BLaER1 treated with 17β-estradiol and CSF1 and Interleukin-3, amounts not matched to agents 10 nM and 100 nM (cell line): ENCODE measurements around the gene SPATA20.
A peak's percentile ranks its signal among the peaks of the same experiment; 100 is the strongest.

Experiments used
- H3K27ac ChIP-seq, 11 experiments: shearing (Covaris generic); formaldehyde crosslinking; 2 replicates each; pipeline ENCODE4 v1.8.1; 2022
- H3K27me3 ChIP-seq, 11 experiments: shearing (Covaris generic); formaldehyde crosslinking; 2 replicates each; pipeline ENCODE4 v1.8.1; 2022
- H3K36me3 ChIP-seq, 11 experiments: shearing (Covaris generic); formaldehyde crosslinking; 2 replicates each; pipeline ENCODE4 v1.8.1; 2022
- H3K4me1 ChIP-seq, 10 experiments: shearing (Covaris generic); formaldehyde crosslinking; 2 replicates each; pipeline ENCODE4 v1.8.1; 2022
- H3K4me2 ChIP-seq, 11 experiments: shearing (Covaris generic); formaldehyde crosslinking; 2 replicates each; pipeline ENCODE4 v1.8.1; 2022
- H3K4me3 ChIP-seq, 10 experiments: shearing (Covaris generic); formaldehyde crosslinking; 2 replicates each; pipeline ENCODE4 v1.8.1; 2022
- H3K9ac ChIP-seq, 11 experiments: shearing (Covaris generic); formaldehyde crosslinking; 2 replicates each; pipeline ENCODE4 v1.8.1; 2022
- H3K9me3 ChIP-seq, 11 experiments: shearing (Covaris generic); formaldehyde crosslinking; replicated peaks in 1 of 11; 2 replicates each; pipeline ENCODE4 v1.8.1; 2022
- H4K20me1 ChIP-seq, 11 experiments: shearing (Covaris generic); formaldehyde crosslinking; 2 replicates each; pipeline ENCODE4 v1.8.1; 2022
- Cebpa-rat ChIP-seq, 11 experiments: shearing (Covaris generic); IDR thresholded peaks; 2 replicates each; pipeline ENCODE4 v1.8.1; 2022

SPATA20 gene

GRCh38 chr17:50547035-50547735 is at the start of gene SPATA20:
SPATA20 (plus strand) TSS chr17:50547174; CDS start chr17:50547209, 35 bp downstream.
- H3K36me3 ChIP-seq = no peaks in the 10 kb centered on the region
- peak within 1 kb of the TSS; percentile 64 to 83 (median 79) for H3K9ac ChIP-seq
- peak within 1 kb of the TSS; percentile 51 to 72 (median 60) for H3K4me3 ChIP-seq
- no peaks in the 10 kb centered on the region for H3K27me3 ChIP-seq
- TF ChIP-seq Cebpa-rat (IDR thresholded peaks at IDR 0.05) = no peak
- H3K4me2 ChIP-seq = peak within 1 kb of the TSS; percentile 83 to 93 (median 90)
- no peaks in the 10 kb centered on the region for H3K9me3 ChIP-seq
- peaks cover 21 to 45% (median 24%) of the 10 kb centered on the region in 10 experiments for H3K4me1 ChIP-seq
- H4K20me1 ChIP-seq = 0 out of 22 replicates have a peak, but pooled peaks cover 0 to 5% (median 0%) of the 10 kb centered on the region in 11 experiments
- H3K27ac ChIP-seq = peak within 1 kb of the TSS in 10 of 11 experiments; percentile 41 to 82 (median 64); a peak in 19 of 22 replicates

GRCh38 chr17:50498021-50498874 is 48.7 kb upstream of the SPATA20 start:
- TF ChIP-seq Cebpa-rat (IDR thresholded peaks at IDR 0.05) = no peak

GRCh38 chr17:50499270-50499669 is 47.7 kb upstream of the SPATA20 start:
- Histone ChIP-seq H3K4me1 (peaks cover 0 to 18% (median 9%) of the 10 kb centered on the region in 10 experiments; a peak in 15 of 20 replicates), H3K9me3 (0 out of 22 replicates have a peak, but pooled peaks cover 0 to 5% (median 0%) of the 10 kb centered on the region in 11 experiments), H4K20me1 (no peaks in the 10 kb centered on the region), H3K36me3 (no peaks in the 10 kb centered on the region), H3K27ac (no peak overlapping the region), H3K4me2 (no peak overlapping the region), H3K9ac (no peak overlapping the region), H3K27me3 (no peaks in the 10 kb centered on the region), H3K4me3 (no peak overlapping the region)
- TF ChIP-seq Cebpa-rat (IDR thresholded peaks at IDR 0.05) = no peak

More at GRCh38 chr17:50498021-50498874, 48.7 kb upstream of the SPATA20 start:
- no peak overlapping the region for H3K27ac ChIP-seq
- 0 out of 22 replicates have a peak, but pooled peaks cover 0 to 5% (median 0%) of the 10 kb centered on the region in 11 experiments for H3K9me3 ChIP-seq
- no peak overlapping the region for H3K9ac ChIP-seq
- no peak overlapping the region for H3K4me3 ChIP-seq
- no peak overlapping the region for H3K4me2 ChIP-seq
- H3K27me3 ChIP-seq = no peaks in the 10 kb centered on the region
- H3K36me3 ChIP-seq = no peaks in the 10 kb centered on the region
- H3K4me1 ChIP-seq = peaks cover 0 to 8% (median under 1%) of the 10 kb centered on the region in 10 experiments; a peak in 7 of 20 replicates
- no peaks in the 10 kb centered on the region for H4K20me1 ChIP-seq

- no peak overlapping the region for H3K4me3 ChIP-seq
- no peaks in the 10 kb centered on the region for H3K27me3 ChIP-seq
- TF ChIP-seq Cebpa-rat (IDR thresholded peaks at IDR 0.05) = no peak
- H3K9ac ChIP-seq = no peak overlapping the region
- H3K27ac ChIP-seq = no peak overlapping the region
- H3K36me3 ChIP-seq = no peaks in the 10 kb centered on the region
- peaks cover 0 to 22% (median 13%) of the 10 kb centered on the region in 10 experiments; a peak in 15 of 20 replicates for H3K4me1 ChIP-seq
- H3K9me3 ChIP-seq = 0 out of 22 replicates have a peak, but pooled peaks cover 0 to 5% (median 0%) of the 10 kb centered on the region in 11 experiments
- no peak overlapping the region for H3K4me2 ChIP-seq
- H4K20me1 ChIP-seq = no peaks in the 10 kb centered on the region
Observed at GRCh38 chr17:50499721-50500120, 47.3 kb upstream of the SPATA20 start.

GRCh38 chr17:50501054-50501453 is 45.9 kb upstream of the SPATA20 start:
- Histone ChIP-seq H3K9me3 (0 out of 22 replicates have a peak, but pooled peaks cover 0 to 5% (median 0%) of the 10 kb centered on the region in 11 experiments), H4K20me1 (no peaks in the 10 kb centered on the region), H3K4me1 (peaks cover 0 to 22% (median 13%) of the 10 kb centered on the region in 10 experiments; a peak in 15 of 20 replicates), H3K4me3 (no peak overlapping the region), H3K36me3 (no peaks in the 10 kb centered on the region), H3K27ac (no peak overlapping the region), H3K9ac (no peak overlapping the region), H3K4me2 (no peak overlapping the region), H3K27me3 (peaks cover 0 to 5% (median 0%) of the 10 kb centered on the region in 11 experiments; a peak in 4 of 22 replicates)
- TF ChIP-seq Cebpa-rat (IDR thresholded peaks at IDR 0.05) = no peak

GRCh38 chr17:50502301-50502990 is 44.5 kb upstream of the SPATA20 start:
- H3K9me3 ChIP-seq = 0 out of 22 replicates have a peak, but pooled peaks cover 0 to 5% (median 0%) of the 10 kb centered on the region in 11 experiments

GRCh38 chr17:50505591-50506130 is 41.3 kb upstream of the SPATA20 start:
- H3K4me3 ChIP-seq = no peak overlapping the region
- no peaks in the 10 kb centered on the region for H3K9me3 ChIP-seq
- no peak overlapping the region for H3K4me2 ChIP-seq
- peaks cover 22 to 46% (median 37%) of the 10 kb centered on the region in 11 experiments for H3K27me3 ChIP-seq
- 0 out of 22 replicates have a peak, but pooled peaks cover 0 to 5% (median 0%) of the 10 kb centered on the region in 11 experiments for H4K20me1 ChIP-seq
- TF ChIP-seq Cebpa-rat (IDR thresholded peaks at IDR 0.05) = no peak
- H3K27ac ChIP-seq = no peak overlapping the region
- no peak overlapping the region for H3K9ac ChIP-seq
- H3K36me3 ChIP-seq = no peaks in the 10 kb centered on the region
- H3K4me1 ChIP-seq = peaks cover 0 to 29% (median 21%) of the 10 kb centered on the region in 10 experiments; a peak in 18 of 20 replicates

More at GRCh38 chr17:50502301-50502990, 44.5 kb upstream of the SPATA20 start:
- H3K4me3 ChIP-seq = no peak overlapping the region
- no peaks in the 10 kb centered on the region for H4K20me1 ChIP-seq
- peak overlapping the region in 2 of 11 experiments; percentile 51 to 61; a peak in 2 of 22 replicates for H3K27ac ChIP-seq
- peaks cover 2 to 19% (median 11%) of the 10 kb centered on the region in 11 experiments; a peak in 21 of 22 replicates for H3K27me3 ChIP-seq
- H3K9ac ChIP-seq = 0 out of 22 replicates have a peak overlapping the region, but pooled peaks of 1 of the 11 experiments have one; percentile 0
- TF ChIP-seq Cebpa-rat (IDR thresholded peaks at IDR 0.05) = no peak
- no peaks in the 10 kb centered on the region for H3K36me3 ChIP-seq
- H3K4me1 ChIP-seq = peaks cover 0 to 22% (median 13%) of the 10 kb centered on the region in 10 experiments; a peak in 15 of 20 replicates
- H3K4me2 ChIP-seq = no peak overlapping the region; a peak in 1 of 22 replicates

GRCh38 chr17:50506298-50506697 is 40.7 kb upstream of the SPATA20 start:
- Histone ChIP-seq H3K4me3 (no peak overlapping the region), H3K4me2 (no peak overlapping the region), H3K4me1 (peaks cover 0 to 29% (median 21%) of the 10 kb centered on the region in 10 experiments; a peak in 18 of 20 replicates), H3K9ac (no peak overlapping the region), H3K27ac (no peak overlapping the region), H3K27me3 (peaks cover 22 to 46% (median 37%) of the 10 kb centered on the region in 11 experiments), H4K20me1 (0 out of 22 replicates have a peak, but pooled peaks cover 0 to 5% (median 0%) of the 10 kb centered on the region in 11 experiments), H3K9me3 (no peaks in the 10 kb centered on the region), H3K36me3 (no peaks in the 10 kb centered on the region)
- TF ChIP-seq Cebpa-rat (IDR thresholded peaks at IDR 0.05) = no peak
